ENCODE measurements around the gene GRPEL2. TPM values are rescaled to one million over a fixed set of nuclear protein-coding genes. Genes with fewer than 3 reads are reported as not detected.

The GRPEL2 gene
- total RNA-seq, 1 experiment from 2014 or later: 47.3 TPM

DNA sequence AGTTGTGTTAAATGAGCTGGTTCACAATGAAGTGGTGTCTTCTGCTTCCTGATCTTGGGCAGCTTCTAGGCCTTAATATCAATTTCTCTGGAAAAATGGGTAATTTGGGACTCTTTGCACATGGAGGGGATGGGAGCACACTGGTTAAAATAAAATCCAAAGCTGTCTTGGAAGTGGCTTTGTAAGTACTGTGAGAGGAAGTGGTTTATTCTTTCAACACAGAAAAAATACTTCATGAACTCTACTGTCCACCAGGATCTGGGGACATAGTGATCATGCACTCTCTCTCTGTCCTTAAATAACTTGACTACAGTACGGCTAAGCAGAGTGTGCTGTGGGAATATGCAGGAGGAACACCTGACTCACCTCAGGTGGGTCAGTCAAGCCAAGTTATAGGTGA is 15.0 kb downstream of the GRPEL2 start:
- no peaks in the 10 kb centered on the region for H3K79me1 ChIP-seq (ENCODE audit: insufficient read depth, low read depth, low read length, poor library complexity, severe bottlenecking)
- H3K79me2 ChIP-seq (ENCODE audit: insufficient read depth, low read length): no peaks in the 10 kb centered on the region
- H3K14ac ChIP-seq (ENCODE audit: insufficient read depth, low read length): no peak overlapping the region
- no peak overlapping the region for H3K27ac Mint-ChIP-seq
- no peak overlapping the region for H3K18ac ChIP-seq (ENCODE audit: insufficient read length, low read depth, low read length)
- H2BK120ac ChIP-seq (ENCODE audit: low read depth, low read length, poor library complexity, severe bottlenecking): no peak overlapping the region
- no peaks in the 10 kb centered on the region for H3K27me3 ChIP-seq (ENCODE audit: insufficient read depth, low read length)
- no peak overlapping the region for H3K23ac ChIP-seq (ENCODE audit: insufficient read length, low read depth, low read length)
- H2AFZ ChIP-seq (ENCODE audit: low read length): no peak overlapping the region
- H4K8ac ChIP-seq (replicated peaks; ENCODE audit: insufficient read length, low read depth, low read length): no peak overlapping the region
- no peak overlapping the region for H2BK15ac ChIP-seq (ENCODE audit: low read depth, low read length)
- H3K56ac ChIP-seq (ENCODE audit: insufficient read length, low read depth, low read length): no peak overlapping the region
- peaks cover 3 to 13% (median 10%) of the 10 kb centered on the region in 3 experiments; a peak in 6 of 7 replicates for H3K36me3 Mint-ChIP-seq (ENCODE audit: insufficient read depth in 1 of 3, low read depth in 3 of 3)
- no peaks in the 10 kb centered on the region for H3K9me3 ChIP-seq (ENCODE audit: control insufficient read depth, low read depth, low read length)
- no peak overlapping the region for H3K4ac ChIP-seq (ENCODE audit: low read depth, low read length)
- no peak overlapping the region for H2BK20ac ChIP-seq (ENCODE audit: low read depth, low read length, poor library complexity, severe bottlenecking)
- no peak overlapping the region for H4K5ac ChIP-seq (ENCODE audit: insufficient read length, low read depth, low read length)
- H3K4me3 Mint-ChIP-seq: no peak overlapping the region
- no peak overlapping the region for H2BK5ac ChIP-seq (ENCODE audit: insufficient read length, low read length)
- H3K4me2 ChIP-seq (ENCODE audit: insufficient read depth, insufficient read length, low read length): no peak overlapping the region
- no peak overlapping the region for H3K9ac ChIP-seq (ENCODE audit: extremely low read depth, insufficient read length, low read length)
- H2BK12ac ChIP-seq (ENCODE audit: insufficient read length, low read depth, low read length): no peak overlapping the region
- H3K4me1 ChIP-seq (ENCODE audit: insufficient read depth, low read length): no peaks in the 10 kb centered on the region; the same call in 1 of the 2 replicates
- H3T11ph ChIP-seq (ENCODE audit: low read length): no peak overlapping the region
- peaks cover 4% of the 10 kb centered on the region for H3K23me2 ChIP-seq (ENCODE audit: insufficient read length, low read depth, low read length, poor library complexity, severe bottlenecking)
- no peak for DNase-seq
- no CpG with 5 or more reads among the region's 1 CpG for WGBS (ENCODE audit: extremely low coverage, insufficient read length, low lambda C conversion rate)
- H3K9me3 Mint-ChIP-seq: no peaks in the 10 kb centered on the region
- no peak overlapping the region for H2AK5ac ChIP-seq (ENCODE audit: insufficient read length, low read length)
- TF ChIP-seq, protein P1, sequence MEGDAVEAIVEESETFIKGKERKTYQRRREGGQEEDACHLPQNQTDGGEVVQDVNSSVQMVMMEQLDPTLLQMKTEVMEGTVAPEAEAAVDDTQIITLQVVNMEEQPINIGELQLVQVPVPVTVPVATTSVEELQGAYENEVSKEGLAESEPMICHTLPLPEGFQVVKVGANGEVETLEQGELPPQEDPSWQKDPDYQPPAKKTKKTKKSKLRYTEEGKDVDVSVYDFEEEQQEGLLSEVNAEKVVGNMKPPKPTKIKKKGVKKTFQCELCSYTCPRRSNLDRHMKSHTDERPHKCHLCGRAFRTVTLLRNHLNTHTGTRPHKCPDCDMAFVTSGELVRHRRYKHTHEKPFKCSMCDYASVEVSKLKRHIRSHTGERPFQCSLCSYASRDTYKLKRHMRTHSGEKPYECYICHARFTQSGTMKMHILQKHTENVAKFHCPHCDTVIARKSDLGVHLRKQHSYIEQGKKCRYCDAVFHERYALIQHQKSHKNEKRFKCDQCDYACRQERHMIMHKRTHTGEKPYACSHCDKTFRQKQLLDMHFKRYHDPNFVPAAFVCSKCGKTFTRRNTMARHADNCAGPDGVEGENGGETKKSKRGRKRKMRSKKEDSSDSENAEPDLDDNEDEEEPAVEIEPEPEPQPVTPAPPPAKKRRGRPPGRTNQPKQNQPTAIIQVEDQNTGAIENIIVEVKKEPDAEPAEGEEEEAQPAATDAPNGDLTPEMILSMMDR (conservative IDR thresholded peaks at IDR 0.05): no peak
- no peak overlapping the region for H4K91ac ChIP-seq (ENCODE audit: insufficient read length, low read depth, low read length)
- no peak overlapping the region for H3K27ac ChIP-seq (ENCODE audit: insufficient read length, low read depth, low read length)
- no peaks in the 10 kb centered on the region for H4K20me1 ChIP-seq (ENCODE audit: control insufficient read depth, insufficient read depth, insufficient read length)
- H3K27me3 Mint-ChIP-seq (ENCODE audit: low read depth): peaks cover 4% of the 10 kb centered on the region; the same call in 1 of the 2 replicates
- H3K4me1 Mint-ChIP-seq: peaks cover 18% of the 10 kb centered on the region in 2 experiments

All from H9 (cell line).